Measurements from ENCODE around the gene PIP5K1A.
"Not testable (repeated sequence)": the region's sequence is repeated elsewhere in the genome, so short reads cannot be mapped to it uniquely, and the experiment has no call there.

Gene PIP5K1A, protein sequence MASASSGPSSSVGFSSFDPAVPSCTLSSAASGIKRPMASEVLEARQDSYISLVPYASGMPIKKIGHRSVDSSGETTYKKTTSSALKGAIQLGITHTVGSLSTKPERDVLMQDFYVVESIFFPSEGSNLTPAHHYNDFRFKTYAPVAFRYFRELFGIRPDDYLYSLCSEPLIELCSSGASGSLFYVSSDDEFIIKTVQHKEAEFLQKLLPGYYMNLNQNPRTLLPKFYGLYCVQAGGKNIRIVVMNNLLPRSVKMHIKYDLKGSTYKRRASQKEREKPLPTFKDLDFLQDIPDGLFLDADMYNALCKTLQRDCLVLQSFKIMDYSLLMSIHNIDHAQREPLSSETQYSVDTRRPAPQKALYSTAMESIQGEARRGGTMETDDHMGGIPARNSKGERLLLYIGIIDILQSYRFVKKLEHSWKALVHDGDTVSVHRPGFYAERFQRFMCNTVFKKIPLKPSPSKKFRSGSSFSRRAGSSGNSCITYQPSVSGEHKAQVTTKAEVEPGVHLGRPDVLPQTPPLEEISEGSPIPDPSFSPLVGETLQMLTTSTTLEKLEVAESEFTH

DNA sequence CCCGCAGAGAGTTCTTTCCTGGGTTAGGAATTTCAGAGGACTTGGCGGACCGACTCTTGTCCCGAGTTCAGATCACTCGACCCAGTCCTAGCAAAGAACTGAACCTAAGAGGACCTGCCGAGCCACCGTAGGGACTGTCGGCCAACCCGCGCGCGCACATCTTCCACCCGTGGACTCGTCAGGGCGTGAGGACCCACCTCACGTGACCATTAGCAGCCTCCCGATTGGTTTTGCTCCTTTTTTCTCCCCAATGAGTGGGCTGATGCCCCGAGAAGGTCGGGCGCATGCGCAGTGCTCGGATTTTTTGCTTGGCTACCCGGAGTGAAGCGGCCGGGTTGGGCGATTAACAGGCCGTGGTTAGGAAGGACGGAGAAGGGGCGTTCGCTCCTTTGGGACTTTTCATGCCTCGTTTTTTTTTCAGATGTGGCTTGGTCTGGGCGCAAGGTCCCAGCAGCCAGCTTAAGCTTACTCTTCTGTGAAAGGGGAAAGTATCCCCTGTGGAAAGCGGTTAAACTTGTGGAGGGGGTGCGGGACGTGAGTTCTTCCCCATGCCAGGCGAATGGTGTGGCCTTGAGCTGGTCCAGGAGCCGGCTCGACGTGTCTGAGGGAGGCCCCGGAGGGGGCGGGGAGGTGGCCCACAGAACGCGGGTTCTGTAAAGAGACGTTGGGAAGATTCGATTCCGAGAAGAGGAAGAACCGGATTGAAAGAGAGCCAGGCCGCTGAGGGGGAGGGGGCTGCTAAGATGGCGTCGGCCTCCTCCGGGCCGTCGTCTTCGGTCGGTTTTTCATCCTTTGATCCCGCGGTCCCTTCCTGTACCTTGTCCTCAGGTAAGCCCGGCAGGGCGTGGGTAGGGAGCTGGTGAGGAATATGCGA lies at the start of gene PIP5K1A:
Gene PIP5K1A, plus strand, starts transcription at position 299 of the 874 bp plus-strand sequence. Its CDS starts 445 bp downstream, at position 744.
- DNase-seq, result peak; percentile 98

DNA sequence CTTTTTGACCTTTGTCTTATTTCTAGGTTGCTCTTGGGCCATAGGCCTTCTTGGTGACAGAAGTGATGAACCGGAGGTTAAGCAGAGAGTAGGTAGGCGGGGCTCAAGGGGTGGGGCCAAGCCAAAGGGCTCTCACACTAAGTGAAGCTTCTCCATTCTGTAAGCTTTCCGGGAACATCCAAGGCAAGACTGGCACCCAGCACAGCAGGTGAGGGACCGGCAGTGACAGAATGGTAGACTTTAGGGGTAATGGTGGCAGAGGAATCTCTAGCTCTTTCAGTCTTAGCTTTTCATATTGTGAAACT lies 41.9 kb upstream of the PIP5K1A start, which contains the start of gene TNFAIP8L2:
Gene TNFAIP8L2, plus strand, starts transcription at position 135 of the 305 bp plus-strand sequence. CDS start 2,049 bp downstream, outside the sequence.
- DNase-seq, result no peak

DNA sequence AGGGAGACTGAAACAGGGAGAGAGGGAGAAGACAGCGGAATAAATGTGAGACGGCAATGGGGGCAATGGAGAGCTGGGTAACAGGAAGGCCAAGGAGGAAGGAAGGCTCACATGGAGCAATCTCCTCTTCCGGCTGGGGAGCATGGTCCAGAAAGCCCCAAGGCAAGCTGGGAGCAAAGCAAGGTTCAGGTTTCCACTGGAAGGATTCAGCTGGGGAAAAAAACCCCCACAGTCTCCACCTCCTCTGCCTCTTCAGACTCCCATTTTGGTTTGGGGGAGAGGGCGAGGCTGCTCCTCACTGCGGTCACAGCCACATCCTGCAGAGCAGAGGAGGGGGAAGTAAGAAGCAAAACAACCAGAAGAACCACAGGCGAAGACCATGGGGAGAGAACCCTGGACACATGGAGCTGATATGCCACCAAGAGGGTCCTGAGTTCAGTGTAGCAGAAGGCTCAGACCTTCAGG lies 41.3 kb upstream of the PIP5K1A start:
- DNase-seq, result no peak

DNA sequence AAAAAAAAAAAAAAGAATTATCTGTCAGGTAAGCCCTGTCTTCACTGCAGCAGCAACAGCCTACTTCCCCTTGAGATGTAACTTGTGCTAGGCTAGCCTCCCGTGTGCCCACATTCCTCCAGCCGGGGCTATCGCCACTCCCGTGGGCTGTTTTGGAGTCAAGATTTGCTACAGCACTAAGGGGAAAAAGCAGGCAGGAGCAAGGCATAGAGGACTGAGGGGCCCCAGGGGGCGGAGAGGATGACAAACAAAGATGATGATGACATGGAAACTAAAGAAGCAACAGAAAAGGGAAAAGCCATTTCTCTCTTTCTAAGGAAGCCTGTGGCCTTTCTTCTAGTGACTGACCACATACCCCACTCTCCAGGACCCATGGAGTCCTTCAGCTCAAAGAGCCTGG lies 40.0 kb upstream of the PIP5K1A start:
- DNase-seq, result no peak

DNA sequence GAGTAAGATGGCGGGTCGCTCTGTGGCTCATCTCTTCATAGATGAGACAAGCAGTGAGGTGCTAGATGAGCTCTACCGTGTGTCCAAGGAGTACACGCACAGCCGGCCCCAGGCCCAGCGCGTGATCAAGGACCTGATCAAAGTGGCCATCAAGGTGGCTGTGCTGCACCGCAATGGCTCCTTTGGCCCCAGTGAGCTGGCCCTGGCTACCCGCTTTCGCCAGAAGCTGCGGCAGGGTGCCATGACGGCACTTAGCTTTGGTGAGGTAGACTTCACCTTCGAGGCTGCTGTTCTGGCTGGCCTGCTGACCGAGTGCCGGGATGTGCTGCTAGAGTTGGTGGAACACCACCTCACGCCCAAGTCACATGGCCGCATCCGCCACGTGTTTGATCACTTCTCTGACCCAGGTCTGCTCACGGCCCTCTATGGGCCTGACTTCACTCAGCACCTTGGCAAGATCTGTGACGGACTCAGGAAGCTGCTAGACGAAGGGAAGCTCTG lies 39.6 kb upstream of the PIP5K1A start:
- DNase-seq, result no peak

DNA sequence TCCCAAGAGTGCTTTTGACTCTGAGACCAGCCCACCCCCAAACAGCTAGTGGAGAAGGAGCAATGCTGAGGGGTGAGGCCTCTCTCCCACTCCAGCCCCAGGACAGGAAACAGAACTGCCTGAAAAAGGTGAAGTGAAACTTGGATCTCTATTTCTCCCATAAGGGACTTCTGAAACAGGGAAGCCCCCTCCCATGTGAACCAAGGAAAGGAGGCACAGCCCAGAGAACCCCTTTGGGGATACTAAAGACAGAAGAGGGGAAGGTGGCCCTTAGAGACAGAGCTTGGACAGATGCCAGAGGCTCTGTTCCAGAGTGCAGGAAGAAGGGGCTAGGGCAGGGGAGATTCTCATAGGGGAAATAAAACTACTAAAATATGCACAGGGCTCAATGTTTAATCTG lies 39.0 kb upstream of the PIP5K1A start:
- DNase-seq, result no peak

DNA sequence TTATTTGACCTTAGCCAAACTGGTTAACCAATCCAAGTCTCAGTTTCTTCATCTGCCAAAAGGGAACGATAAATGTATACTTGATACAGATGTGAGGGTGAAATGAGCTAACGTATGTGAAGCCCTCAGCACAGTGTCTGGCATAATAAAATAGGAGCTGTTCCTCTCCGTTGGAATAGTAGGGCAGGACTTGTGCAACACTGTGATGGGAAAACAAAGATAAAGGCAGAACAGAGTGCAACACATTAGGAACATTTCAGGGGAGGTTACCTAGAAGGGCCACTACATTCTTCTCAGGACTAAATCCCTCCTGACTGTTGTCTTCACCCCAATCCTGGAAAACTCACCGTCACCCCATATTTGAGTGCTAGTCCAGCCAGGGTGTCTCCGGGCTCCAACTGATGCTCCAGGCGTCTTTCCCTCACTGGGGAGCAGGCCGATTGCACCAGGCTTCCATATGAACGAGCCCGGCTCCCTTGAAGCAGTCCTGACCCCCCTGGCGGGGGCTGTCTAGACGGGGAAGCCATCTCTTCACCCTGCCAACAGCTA lies 33.5 kb upstream of the PIP5K1A start:
- no peak for DNase-seq

DNA sequence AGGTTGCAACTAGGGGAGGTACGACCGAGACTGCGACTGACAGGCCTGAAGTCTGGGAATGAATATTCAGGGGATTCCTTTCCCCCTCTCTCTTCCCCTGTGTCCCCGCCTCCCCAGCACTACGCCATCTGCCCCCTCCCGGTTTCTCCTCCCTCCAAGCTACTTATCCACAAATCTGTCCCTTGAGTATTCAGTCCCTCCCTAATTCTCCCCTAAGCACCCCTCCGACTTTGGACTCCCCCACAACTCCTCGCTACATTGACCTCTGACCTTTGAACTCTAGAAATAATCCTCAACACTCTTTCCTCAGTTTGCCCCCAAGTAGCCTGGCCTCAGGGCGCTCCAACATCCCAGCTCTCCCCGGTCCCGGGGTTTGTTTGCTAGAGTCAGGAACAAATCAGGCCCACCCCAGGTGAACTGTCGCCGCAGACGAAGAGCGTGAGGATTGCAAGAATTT lies 33.0 kb upstream of the PIP5K1A start:
- no peak for DNase-seq

DNA sequence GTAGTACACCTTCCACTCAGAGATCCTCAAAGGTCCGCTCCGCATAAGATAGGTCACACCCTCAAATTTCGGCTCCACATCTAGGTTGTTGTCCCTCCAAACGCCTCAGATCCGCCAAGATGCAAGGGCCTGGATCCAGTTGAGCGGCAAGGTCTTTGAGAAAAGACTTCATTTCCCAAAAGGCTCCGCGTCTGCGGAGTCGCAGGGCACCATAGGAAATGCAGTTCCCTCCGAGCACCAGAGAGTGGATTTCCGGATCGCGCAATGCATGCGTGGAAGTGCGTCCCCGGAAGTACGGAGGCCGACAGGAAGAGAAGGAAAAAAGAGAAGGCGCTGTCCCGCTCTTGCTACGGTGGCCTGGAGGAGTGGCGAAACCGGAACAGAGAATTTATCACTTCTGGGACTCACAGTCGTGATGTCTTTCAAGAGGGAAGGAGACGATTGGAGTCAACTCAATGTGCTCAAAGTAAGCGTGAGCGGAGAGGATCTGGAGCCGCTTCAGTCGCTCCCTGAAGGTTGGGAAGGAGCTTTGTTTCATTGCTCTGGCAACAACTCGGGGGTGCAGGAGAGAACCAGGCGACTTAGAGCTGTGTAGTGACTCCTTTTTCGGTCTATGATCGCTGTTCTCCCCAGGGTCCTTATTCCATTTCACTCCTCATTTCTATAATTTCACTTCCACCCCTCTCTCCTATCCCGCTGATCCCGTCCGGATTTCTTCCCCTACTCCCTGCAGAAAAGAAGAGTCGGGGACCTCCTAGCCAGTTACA lies 32.4 kb upstream of the PIP5K1A start, which contains the start of the genes LYSMD1 and SCNM1:
Gene LYSMD1, minus strand, starts transcription at position 165 of the 767 bp plus-strand sequence. CDS start 644 bp downstream, outside the sequence.
Gene SCNM1, plus strand, starts transcription at position 407 of the 767 bp plus-strand sequence. Its CDS starts 9 bp downstream, at position 416.
- peak; percentile 97 for DNase-seq

DNA sequence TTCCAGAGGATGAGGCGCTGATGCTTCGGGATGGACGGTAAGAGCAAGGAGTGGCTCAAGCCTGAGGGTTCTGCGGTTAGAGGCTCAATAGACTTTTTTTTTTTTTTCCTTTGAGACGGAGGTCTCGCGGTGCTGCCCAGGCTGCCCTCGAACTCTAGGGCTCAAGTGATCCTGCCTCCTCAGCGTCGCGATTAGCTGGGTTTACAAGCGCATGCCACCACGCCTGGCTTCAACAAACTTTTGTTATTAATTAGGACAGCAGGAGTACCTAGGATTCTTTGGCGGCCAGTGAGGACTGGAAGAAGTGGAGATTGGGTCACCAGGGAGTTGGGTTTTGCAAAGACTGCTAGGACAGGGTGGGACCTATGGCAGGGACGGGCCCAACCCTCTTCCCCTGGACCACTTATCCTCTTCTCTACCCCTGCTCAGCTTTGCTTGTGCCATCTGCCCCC lies 31.8 kb upstream of the PIP5K1A start:
- no peak for DNase-seq

DNA sequence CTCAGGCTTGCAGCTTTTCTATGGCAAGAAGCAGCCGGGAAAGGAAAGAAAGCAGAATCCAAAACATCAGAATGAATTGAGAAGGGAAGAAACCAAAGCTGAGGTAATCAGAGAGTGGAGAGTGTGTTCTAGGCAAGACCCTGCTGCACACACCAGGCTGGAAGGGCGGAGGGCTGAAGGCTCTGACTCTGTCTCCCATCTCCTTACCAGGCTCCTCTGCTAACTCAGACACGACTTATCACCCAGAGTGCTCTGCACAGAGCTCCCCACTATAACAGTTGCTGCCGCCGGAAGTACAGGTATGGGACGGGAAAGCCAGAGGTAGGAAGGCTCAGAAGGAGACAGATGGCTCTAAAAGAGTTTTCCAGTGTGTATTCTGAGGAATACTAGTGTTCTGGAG lies 31.2 kb upstream of the PIP5K1A start:
- DNase-seq, result no peak

DNA sequence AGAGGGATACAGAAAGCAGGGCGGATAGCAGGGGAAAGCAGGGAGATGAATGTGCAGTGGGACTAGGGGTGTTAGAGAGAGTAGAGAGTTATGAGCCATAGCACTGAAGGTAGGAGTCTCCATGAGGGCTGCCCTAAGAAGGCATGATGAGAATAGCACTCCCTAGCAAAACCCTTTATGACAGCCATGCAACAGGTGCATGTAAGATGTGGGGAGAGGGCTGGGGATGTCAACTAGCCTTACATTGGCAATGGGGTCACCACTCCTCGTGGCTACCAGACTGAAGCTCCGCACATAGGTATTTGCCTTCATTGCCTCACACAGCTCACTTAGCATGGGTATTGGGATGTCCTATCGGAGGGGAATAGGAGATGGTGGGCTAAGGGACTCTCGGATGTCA lies 27.2 kb upstream of the PIP5K1A start:
- no peak for DNase-seq

DNA sequence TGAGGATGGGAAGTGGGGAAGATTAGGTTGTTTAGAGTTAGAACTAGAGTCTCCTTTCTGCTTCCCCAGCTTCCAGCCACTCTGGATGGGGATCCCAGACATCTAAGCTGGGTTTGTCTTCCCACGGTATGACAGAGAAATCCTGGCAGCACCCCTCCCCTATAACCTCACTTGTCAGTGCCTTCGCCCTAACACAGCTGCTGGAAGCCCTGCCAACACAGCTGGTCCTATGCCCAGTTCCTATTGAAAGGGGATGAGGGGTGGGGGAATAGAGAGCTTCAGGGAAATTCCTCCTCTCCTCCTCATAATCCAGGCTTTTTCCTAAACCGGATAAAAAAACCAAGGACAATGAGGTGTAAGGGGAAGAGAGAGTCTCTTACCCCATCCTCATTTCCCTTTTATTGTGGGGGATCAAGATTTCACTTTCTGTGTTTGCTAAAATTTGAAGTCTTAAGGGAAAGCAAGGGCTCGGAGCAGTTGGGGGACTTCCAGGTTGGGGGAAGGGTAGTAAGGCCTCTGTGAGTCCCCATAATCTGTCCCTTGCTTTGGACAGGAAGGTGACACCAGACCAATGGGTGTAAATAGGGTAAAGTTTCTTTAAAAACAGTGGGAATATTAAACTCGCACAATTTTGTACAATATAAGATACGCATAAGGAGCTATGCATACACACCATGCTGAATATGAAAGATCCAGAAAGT lies 23.2 kb upstream of the PIP5K1A start:
- no peak for DNase-seq

DNA sequence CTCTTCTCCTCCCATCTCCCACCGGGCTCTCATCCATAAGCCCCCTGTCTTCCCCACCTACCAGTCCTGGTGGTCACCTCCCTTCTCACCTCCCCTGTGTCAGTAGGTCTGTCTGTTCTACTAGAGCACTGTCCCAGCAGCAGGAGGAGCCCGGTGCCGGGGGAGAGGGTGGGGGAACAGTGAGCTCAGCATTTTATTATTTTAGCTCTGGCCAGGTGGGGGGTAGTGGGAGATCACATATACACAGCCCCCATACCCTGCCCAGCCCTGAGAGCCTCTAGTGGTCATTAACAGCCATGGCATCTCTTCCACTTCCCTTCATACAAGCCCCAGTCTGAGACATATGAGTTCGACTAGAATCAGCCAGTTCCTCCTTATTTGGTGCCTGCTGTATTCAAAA lies 22.5 kb upstream of the PIP5K1A start, which contains the start of gene TMOD4:
Gene TMOD4, minus strand, starts transcription at position 119 of the 400 bp plus-strand sequence. CDS start 1,106 bp downstream, outside the sequence.
- DNase-seq, result no peak

DNA sequence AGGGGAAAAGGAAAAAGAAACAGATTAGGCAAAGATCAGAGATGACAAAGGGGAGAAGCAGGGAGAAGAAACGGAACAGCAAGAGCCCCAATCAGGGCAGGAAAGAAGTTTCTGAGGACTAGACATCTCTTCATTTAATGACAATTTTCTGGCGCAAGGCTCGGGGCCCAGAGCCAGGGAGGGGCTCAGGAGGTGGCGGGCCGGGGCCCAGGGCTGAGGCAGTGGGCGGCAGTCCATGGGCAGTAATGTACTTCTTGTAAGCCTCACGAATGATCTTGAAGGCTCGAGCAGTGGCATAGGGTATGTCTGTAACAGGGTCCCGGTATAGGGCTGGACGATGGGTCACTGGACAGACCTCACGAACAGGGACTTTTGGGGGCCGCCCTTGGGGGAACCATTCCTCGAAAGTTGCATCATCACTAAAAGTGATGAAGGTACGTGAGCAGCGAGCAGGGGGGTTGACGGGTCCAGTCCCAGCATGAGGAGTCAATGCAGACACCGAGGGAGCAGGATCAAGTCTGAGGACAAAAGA lies 21.8 kb upstream of the PIP5K1A start:
- DNase-seq, result no peak

DNA sequence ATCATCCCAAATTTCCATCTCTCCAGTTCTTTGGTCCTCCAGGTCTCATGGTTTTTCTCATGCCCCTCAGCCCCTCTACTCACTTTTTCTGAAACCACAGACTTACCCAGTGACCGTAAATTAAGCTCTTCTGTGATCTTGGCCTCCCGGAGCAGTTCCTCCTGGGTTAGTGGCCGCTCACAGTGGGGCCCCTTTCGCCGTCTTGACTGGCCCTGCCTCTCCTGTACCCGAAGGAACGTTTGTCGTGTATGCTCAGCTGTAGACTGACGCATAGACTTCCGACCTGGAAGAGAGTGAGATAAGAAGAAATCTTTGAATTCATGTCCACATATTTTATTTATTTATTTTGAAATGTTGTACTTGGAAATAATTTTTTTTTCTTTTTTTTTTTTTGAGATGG lies 14.1 kb upstream of the PIP5K1A start:
- no peak for DNase-seq

DNA sequence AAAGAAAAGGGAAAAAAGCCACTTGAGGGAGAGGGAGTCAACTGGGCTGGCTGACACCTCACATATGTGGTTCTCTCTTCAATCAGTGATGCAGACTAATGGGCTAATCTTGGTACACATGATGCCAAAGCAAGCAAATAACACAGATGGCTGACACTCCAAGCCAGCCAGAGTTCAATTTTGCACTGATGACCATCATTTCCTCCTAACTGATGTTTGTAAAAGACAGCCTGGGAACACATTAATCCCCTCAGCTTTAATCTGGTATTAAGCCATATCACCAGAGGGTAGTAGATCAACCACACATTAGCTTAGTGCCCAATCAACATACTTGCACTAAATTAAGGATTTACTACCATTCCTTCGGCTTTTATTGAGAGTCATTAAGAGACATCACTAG lies 11.1 kb upstream of the PIP5K1A start:
- no peak for DNase-seq

DNA sequence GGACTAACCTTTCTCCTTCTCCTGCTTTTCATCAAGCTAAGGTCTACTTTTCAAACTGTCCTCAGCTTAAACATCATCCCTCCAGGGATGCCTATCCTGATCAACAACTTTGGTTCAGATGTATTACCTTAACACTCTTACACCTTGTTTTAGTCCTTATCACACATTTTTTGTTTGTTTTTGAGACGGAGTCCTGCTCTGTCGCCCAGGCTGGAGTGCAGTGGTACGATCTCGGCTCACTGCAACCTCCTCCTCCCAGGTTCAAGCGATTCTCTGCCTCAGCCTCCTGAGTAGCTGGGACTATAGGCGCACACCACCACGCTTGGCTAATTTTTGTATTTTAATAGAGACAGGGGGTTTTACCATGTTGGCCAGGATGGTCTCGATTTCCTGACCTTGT lies 9.7 kb upstream of the PIP5K1A start:
- not testable (repeated sequence) for DNase-seq

DNA sequence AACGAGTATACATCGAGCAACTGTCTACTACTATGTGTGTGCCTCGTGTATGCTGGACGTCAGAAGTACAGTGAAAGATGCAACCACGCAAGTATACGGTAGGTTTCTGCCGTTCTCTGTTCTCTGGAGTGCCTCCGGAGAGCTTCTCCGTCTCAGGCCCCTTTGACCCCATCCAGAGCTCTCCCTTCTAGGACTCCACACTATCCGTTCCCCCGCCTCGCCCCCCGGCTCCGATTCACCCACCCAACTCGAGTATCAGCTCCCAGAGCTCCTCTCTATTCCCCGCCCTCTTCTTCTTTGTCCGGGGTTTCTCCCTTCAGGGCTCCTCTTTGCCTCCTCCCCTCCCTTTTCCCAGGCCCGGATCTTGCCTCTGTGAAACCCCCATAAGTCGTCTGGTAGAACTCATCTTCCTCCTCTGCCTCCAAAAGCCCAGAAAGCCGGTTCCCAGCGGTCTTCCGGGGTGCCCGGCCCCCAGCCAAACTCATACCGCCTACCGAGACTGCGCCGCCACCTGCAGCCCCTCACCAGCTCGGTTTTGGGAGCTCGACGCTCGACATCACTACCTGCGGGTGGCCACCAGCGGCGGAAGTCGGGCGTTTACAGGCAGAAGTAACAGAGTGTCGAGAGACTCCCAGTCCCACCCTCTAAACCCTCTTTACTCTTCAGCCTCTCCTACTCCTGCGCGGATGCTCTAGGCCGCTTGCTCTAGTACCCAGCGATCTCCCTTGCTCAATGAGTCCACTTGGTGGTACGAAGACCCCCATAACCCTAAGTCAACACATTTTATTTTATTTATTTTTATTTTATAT lies 8.5 kb upstream of the PIP5K1A start, which contains the start of gene VPS72:
Gene VPS72, minus strand, starts transcription at position 561 of the 809 bp plus-strand sequence. Its CDS starts 76 bp downstream, at position 485.
- peak; percentile 86 for DNase-seq

DNA sequence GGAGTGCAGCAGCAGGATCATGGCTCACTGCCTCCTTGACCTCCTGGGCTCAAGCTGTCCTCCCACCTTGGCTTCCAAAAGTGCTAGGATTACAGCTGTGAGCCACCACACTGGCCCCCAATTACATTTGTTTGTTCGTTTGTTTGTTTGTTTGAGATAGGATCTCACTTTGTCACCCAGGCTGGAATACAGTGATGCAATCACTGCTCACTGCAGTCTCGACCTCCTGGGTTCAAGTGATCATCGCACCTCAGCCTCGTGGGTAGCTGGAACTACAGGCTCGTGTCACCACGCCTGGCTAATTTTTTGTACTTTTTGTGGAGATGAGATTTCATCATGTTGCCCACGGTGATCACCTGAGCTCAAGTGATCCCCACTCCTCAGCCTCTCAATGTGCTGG lies 6.3 kb upstream of the PIP5K1A start:
- DNase-seq, result no peak
